Liver (tissue), 3 donors: ENCODE results near the gene AHRR.
"Not testable (repeated sequence)": the region's sequence is repeated elsewhere in the genome, so short reads cannot be mapped to it uniquely, and the experiment has no call there.

ENCODE experiments used
- EGR1 ChIP-seq, 2 donors: IDR thresholded peaks; 2 replicates each; pipeline ENCODE4 v1.6.1; 2016 to 2018; ENCODE audit warnings: antibody characterized with exemption in 2 of 2, low read depth in 2 of 2
- FOXA1 ChIP-seq: IDR thresholded peaks from 2 replicates; pipeline ENCODE4 v1.6.1; 2016; ENCODE audit warnings: antibody characterized with exemption
- NR2F2 ChIP-seq: IDR thresholded peaks from 2 replicates; pipeline ENCODE4 v1.6.1; 2016; ENCODE audit warnings: antibody characterized with exemption
- SP1 ChIP-seq: IDR thresholded peaks from 2 replicates; pipeline ENCODE4 v1.6.1; 2018; ENCODE audit warnings: antibody characterized with exemption, mild to moderate bottlenecking
- YY1 ChIP-seq: IDR thresholded peaks from 2 replicates; pipeline ENCODE4 v1.6.1; 2016; ENCODE audit warnings: antibody characterized with exemption, mild to moderate bottlenecking
- TF ChIP-seq, protein P1 (sequence below): IDR thresholded peaks from 2 replicates; pipeline ENCODE4 v1.6.1; 2016; ENCODE audit warnings: antibody characterized with exemption
- TF ChIP-seq, protein P2 (sequence below): IDR thresholded peaks from 2 replicates; pipeline ENCODE4 v1.6.1; 2016; ENCODE audit warnings: antibody characterized with exemption
- TF ChIP-seq, protein P3 (sequence below): fragments of 150-350 bp; IDR thresholded peaks from 2 replicates; pipeline ENCODE4 v1.5.1; 2017; ENCODE audit warnings: improper control_type of control experiment, low read depth, low read length; ENCODE audit not compliant: missing input control
- donor health status: healthy.
- donor health status: healthy.

DNA sequence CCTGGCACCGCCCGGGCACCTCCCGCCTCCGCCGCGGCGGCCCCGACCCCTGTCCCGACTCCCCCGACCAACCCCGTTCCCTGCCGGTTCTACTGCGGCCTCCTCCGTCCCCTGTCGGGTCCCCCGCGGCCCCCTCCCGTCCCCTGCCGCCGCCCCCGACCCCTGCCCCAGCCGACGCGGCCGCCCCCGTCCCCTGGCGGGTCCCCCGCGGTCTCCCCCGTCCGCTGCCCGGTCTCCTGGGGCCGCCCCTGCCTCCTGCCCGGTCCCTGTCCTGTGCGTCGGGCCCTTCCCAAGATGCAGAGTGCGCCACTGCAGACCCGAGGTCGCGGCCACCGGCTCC, 49.7 kb upstream of the AHRR start:
- TF ChIP-seq SP1; NR2F2; YY1; FOXA1; EGR1 (IDR thresholded peaks at IDR 0.05; ENCODE audit: low read depth in 2 of 2): not testable (repeated sequence)
- TF ChIP-seq, protein P1, sequence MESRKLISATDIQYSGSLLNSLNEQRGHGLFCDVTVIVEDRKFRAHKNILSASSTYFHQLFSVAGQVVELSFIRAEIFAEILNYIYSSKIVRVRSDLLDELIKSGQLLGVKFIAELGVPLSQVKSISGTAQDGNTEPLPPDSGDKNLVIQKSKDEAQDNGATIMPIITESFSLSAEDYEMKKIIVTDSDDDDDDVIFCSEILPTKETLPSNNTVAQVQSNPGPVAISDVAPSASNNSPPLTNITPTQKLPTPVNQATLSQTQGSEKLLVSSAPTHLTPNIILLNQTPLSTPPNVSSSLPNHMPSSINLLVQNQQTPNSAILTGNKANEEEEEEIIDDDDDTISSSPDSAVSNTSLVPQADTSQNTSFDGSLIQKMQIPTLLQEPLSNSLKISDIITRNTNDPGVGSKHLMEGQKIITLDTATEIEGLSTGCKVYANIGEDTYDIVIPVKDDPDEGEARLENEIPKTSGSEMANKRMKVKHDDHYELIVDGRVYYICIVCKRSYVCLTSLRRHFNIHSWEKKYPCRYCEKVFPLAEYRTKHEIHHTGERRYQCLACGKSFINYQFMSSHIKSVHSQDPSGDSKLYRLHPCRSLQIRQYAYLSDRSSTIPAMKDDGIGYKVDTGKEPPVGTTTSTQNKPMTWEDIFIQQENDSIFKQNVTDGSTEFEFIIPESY, result not testable (repeated sequence)
- TF ChIP-seq, protein P2, sequence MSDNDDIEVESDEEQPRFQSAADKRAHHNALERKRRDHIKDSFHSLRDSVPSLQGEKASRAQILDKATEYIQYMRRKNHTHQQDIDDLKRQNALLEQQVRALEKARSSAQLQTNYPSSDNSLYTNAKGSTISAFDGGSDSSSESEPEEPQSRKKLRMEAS, result not testable (repeated sequence)
- TF ChIP-seq, protein P3, sequence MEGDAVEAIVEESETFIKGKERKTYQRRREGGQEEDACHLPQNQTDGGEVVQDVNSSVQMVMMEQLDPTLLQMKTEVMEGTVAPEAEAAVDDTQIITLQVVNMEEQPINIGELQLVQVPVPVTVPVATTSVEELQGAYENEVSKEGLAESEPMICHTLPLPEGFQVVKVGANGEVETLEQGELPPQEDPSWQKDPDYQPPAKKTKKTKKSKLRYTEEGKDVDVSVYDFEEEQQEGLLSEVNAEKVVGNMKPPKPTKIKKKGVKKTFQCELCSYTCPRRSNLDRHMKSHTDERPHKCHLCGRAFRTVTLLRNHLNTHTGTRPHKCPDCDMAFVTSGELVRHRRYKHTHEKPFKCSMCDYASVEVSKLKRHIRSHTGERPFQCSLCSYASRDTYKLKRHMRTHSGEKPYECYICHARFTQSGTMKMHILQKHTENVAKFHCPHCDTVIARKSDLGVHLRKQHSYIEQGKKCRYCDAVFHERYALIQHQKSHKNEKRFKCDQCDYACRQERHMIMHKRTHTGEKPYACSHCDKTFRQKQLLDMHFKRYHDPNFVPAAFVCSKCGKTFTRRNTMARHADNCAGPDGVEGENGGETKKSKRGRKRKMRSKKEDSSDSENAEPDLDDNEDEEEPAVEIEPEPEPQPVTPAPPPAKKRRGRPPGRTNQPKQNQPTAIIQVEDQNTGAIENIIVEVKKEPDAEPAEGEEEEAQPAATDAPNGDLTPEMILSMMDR, result not testable (repeated sequence)
